GM19467 (cell line): ENCODE results near the gene HSPD1.
A peak's percentile ranks its signal among the peaks of the same experiment; 100 is the strongest.
"Not testable (repeated sequence)": the region's sequence is repeated elsewhere in the genome, so short reads cannot be mapped to it uniquely, and the experiment has no call there.

Source experiments
- ATAC-seq: cut with Tn5 transposase; IDR thresholded peaks from one replicate; pipeline ENCODE4 v1.9.1; 2021; ENCODE audit warnings: mild to moderate bottlenecking, moderate library complexity; ENCODE audit not compliant: unreplicated experiment

HSPD1 gene

DNA sequence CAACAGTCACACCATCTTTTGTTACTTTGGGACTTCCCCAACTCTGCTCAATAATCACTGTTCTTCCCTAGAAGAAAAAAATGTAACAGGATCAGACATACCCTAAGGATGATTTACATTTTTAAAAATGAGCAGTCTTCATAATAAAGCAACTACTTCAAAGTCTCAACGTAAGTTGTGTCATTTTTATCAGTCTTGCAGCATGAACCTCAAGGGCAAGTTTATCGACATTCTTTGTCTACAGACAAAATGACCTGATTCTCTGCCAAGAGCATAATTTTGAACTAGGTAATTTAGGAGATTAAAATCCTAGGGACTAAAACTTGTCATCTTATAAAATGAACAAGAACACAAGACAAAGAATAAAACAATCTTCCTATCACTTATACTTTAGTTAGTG lies 2.3 kb downstream of the HSPD1 start:
- no peak for ATAC-seq

DNA sequence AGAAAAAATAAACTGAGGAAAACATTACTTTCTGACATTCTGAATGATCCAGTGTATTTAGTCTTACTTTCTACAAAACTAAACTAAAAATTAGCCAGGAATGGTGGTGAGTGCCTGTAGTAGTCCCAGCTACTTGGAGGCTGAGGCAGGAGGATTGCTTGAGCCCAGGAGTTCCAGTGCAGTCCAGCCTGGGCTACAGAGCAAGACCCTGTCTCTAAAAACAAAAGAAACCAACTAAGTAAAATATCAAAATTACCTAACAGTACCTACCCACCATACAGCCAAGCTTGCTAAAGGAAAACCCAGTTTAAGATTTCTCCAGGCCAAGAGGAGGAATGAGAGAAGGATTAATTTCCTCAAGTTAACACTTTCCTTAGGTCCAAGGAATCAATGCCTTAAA lies 2.9 kb downstream of the HSPD1 start:
- no peak for ATAC-seq

DNA sequence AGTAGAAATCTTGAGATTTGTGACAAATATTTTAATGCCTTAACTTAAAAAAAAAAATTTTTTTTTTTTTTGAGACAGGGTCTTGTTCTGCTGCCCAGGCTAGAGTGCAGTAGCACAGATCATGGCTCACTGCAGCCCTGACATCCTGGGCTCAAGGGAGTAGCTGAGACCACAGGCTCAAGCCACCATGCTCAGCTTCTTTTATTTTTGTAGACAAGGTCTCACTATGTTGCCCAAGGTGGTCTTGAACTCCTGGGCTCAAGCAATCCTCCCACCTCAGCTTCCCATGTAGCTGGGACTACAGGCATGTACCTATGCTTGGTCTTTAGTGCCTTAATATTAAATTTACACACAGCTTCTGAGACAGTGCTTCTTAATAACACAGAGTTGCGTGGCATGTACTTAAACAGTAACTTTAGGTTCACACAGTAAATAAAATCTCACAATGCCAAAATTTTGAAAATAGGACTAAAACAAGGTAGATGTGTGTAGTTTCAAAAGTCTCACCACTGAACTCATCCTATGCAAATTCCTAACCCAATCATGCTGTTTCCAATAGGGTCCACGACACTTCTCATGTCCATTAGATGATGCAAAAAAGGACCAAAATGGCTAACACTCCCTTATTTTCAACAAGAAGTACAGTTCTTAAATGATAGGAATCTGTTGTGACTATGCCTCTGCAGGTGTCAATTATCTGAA lies 4.1 kb downstream of the HSPD1 start:
- ATAC-seq, result no peak

DNA sequence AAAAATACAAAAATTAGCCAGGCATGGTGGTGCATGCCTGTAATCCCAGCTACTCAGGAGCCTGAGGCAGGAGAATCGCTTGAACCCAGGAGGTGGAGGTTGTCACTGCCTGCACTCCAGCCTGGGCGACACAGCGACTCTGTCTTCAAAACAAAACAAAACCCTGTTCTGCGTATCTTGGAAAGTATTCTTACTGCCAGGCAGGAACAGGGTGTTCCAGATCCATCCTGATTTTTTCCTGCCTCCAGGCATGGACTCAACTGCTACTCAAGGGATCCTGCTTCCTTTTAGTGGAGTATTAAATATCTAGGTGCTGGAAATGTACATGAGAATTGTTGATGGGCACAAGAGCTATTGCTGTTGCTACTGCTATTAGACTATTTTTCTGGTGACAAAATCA lies 12.3 kb downstream of the HSPD1 start:
- ATAC-seq, result no peak

DNA sequence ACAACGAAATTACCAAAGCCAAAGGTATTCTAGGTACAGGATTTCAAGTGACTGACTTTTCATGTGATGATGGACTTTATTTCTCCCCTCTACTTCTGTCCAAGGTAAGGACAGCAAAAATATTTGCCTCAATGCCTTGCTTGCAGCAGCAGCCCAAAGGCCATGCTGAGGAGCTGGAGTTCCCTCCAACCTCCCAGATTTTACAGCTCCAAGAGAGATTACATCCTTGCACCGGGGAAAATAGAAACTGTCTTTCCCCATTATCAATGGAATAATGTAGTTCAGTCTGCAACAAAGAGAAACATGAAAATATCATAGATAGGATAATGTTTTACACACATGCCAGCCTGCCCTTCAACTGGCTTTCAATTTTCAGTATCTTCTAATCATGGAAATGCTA lies 13.5 kb downstream of the HSPD1 start:
- ATAC-seq, result no peak

DNA sequence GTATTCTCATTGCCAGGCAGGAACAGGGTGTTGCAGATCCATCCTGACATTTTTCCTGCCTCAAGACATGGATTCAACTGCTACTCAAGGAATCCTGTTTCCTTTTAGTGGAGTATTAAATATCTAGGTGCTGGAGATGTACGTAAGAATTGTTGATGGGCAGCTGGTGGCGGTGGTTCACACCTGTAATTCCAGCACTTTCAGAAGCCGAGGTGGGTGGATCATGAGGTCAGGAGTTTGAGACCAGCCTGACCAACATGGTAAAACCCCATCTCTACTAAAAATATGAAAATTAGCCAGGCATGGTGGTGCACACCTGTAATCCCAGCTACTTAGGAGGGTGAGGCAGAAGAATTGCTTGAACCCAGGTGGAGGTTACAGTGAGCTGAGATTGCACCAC lies 15.4 kb downstream of the HSPD1 start:
- ATAC-seq, result not testable (repeated sequence)

DNA sequence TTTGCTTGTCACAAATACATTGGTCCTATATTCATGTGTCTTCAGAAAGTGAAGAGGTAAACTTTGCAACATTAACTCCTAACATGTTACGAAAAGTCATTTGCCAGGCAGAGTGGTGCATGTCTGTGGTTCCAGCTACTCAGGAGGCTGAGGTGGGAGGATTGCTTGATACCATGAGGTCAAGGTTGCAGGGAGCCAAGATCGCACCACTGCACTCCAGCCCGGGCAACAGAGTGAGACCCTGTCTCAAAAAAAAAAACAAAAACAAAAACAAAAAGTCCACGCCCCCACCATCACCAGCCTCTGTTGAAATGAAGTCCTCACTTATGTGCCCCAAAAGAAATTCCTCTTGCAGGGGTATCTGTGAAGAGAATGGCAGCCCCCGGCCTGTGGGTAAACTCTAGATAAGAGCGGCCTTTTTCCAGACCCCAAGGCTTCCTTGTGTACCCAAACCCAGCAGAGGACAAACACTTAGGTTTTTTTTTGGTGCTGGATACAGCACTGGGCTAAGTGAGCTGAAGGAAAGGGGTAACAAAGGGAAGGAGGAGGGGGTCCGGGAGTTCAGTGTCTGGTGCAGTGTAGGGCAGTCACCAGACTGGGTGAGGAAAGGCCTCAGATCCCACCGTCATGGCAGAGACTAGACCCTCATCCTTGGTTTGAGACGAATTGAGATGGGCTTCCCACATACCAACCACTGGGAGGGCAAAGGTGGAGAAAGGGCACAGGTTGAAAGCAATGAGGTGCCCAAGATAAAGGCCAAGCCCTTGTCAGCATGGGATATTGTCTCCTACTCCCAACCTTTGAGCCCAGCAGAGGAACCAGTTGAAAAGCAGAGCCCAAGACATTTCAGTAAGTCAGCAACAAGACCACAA lies 19.2 kb downstream of the HSPD1 start:
- no peak for ATAC-seq

DNA sequence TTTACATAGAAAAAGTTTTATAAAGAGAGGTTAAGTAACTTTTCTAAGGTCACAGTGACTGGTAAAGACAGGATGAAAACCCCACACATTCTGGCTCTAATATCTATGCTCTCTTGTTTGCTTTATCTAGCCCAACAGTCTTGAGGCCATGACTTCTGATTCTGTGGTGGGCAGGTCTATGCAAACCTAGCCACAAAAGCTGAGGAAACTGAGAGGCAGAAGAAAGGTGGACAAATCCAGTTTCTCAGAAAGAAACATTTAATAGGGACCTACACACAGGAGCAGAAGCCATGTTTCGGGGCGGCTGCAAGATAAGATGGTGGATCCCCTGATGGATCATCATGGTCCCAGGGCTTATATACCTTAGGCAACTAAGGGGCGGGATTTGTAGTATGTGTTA lies 21.8 kb downstream of the HSPD1 start:
- no peak for ATAC-seq

DNA sequence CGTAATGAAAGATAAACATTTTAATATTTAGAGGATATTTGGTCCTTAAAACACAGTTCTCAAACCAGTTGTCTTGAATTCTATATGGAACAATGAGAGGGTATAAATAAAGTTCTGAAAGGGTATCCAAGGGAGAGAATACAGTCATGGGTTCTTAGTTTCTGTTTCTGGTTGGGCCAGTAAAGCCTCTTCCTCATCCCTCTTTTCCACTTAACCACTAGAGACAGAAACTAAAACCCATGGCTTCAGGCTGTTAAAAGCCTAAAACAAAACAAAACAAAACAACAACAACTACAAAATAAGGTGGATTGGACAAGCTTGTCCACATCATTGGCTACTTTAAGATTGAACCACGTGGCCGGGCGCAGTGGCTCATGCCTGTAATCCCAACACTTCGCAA lies 27.5 kb downstream of the HSPD1 start:
- ATAC-seq, result no peak

DNA sequence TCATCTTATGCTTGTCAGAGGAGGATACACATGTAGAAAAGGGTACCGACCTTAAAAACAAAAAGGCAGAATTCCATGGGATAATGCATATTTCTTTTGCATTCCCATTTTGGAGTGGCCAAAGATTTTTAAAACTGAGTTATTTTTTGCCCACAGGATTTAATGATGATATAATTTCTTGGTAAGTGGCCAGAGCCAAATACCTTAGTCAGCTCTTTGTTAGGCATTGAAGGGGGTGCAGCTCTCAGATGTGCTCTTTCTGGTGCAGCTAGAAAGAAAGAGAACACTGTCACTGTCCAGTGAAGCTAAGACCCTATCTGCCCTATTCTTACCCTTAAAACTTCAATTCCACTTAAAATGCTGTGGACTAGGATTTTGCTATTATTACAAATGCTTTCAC lies 35.5 kb downstream of the HSPD1 start:
- no peak for ATAC-seq

DNA sequence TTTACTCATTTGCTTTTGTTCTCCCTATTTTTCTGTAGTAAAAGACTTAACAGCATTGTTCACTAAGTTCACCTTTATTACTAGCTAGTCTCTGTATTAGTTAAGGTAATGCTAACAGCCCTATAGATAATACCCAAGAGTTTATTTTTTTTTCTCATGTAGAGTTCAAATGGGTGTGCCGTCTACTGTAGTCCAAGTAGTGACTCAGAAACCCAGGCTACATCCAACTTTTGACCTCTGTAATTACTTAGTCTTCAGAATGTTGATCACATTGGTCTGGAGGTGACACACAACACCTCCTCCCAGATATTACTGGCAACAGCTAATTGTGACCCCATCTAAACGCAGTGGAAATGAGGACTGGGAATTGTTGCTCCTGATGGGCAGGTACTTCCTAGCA lies 38.6 kb downstream of the HSPD1 start:
- ATAC-seq, result no peak

DNA sequence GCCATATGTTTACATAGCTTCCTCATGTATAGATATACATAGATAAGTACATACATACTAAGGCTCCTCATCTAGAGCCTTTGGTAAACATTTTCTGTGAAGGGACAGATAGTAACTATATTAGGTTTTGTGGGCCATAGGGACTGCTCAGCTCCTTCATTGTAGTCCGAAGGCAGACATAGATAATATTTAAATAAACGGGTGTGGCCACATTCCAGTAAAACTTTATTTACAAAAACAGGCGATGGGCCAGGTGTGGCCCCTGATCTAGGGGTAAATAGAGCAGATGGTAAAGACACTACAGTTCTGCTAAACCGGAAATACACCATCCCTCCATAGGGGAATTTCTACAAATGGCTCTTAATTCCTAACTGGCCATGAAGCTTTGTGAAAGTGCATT lies 39.0 kb downstream of the HSPD1 start:
- no peak for ATAC-seq

DNA sequence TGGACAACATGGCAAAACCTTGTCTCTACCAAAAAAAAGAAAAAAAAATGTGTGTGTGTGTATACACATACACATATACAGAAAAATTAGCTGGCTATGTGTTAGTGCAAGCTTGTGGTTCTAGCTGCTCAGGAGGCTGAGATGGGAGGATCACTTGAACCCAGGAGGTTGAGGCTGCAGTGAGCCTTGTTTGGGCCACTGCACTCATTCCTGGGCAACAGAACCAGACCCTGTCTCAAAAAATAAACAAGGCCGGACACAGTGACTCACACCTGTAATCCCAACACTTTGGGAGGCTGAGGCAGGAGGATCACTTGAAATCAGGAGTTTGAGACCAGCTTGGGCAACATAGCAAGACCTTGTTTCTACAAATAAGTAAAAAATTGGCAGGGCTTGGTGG lies 44.2 kb downstream of the HSPD1 start:
- no peak for ATAC-seq

DNA sequence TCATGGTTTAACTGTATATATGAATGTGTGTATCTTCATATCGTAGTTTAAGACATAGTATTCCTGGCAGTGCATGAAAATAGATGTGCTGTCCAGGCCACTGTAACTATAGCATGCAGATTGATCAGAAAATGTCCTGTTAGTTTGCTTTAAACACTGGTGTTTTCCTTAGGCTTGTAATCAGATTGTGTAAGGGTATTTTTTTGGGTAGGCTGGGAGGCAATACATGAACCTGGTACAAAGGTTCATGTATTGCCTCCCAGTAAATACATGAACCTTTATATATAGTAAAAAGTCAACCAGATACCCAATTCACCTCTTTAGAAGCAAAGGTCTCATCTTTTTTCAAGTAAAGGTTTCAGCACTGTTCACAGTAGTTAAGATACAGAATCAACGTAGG lies 44.7 kb downstream of the HSPD1 start:
- ATAC-seq, result no peak

DNA sequence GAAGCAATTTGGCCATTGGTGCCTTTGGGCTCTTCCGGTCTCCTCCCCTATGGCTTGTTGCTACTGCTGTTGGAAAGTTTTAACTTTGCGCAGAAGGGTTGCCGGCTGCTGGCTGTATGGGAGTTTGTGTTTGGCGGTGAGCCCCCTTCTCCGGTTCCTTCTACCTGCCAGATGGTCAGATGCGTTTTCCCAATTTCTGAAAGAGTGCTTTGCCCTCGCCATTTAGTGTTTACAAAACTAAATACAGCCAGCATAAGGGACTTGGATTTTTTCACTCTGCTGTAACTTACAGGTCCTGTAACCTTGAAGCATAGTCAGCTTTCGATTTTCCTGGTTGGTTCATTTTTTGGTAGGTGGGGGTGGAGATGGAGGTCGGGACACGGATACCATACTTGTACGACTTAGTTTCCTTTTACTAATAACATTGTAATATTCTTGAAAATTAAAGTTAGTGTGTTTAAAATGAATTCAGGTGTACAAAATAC lies 45.7 kb downstream of the HSPD1 start:
- peak; percentile 18 for ATAC-seq

DNA sequence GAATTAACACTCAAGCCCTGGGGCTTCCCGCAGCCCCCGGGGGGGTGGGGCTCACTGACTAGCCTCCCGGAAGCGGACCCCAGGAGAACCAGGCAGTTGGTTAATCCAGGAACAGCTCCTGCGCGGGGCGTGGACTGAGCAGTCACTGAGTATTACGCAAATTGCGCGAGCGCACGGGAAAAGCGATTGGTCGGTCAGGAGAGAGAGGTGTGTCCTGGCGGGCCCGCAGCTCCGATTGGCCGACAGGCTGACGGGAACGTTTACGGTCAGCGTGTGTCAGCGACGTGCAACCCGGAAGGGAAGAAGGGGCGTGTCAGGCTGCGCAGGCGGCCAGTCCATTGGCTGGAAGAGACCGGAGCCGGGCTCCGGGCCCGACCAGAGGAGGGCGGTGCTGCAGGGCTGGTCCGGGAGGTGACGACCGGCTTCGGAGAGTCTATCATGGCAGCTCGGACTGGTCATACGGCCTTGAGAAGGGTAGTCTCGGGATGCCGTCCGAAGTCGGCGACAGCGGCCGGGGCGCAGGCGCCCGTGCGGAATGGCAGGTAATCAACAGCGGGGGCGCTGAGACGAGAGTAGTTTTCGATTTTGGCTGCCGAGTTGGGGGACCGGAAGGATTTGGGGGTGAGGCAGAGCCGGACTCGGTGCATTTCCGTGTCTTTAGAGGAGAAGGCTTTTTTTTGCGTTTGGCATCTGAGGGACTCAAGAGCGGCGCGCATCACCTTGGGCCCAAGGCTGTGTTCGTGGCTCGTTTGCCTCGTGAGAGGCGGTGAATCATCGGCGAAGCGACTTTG lies 46.3 kb downstream of the HSPD1 start, which contains the start of gene COQ10B:
Gene COQ10B (plus strand): TSS at position 430 of the 791 bp plus-strand sequence. CDS start 9 bp downstream, at position 439.
- ATAC-seq, result peak; percentile 94

DNA sequence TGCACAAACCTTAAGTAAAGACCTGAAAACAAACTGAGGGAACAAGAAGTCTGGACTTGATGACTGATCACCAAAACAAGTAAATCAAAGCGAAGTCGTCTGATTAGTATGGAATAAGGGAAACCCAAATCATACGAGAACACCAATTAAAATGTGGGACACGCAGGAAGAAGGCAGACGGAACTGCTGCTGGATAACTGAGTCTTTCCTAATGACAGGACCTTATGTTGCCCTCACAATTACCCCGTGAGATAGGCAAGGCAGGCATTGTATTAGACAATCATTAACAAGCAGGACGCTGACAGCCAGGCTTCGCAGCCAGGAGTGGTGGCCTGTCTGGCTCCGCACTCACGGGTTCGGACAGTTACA lies 46.9 kb downstream of the HSPD1 start:
- no peak for ATAC-seq

DNA sequence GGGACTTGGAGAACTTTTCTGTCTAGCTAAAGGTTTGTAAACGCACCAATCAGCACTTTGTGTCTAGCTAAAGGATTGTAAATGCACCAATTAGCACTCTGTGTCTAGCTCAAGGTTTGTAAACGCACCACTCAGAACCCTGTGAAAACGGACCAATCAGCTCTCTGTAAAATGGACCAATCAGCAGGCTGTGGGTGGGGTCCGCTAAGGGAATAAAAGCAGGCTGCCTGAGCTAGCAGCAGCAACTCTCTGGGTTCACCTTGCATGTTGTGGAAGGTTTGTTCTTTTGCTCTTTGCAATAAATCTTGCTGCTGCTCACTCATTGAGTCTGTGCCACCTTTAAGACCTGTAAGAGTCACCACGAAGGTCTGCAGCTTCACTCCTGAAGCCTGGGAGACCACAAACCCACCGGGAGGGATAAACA lies 48.7 kb downstream of the HSPD1 start:
- not testable (repeated sequence) for ATAC-seq

DNA sequence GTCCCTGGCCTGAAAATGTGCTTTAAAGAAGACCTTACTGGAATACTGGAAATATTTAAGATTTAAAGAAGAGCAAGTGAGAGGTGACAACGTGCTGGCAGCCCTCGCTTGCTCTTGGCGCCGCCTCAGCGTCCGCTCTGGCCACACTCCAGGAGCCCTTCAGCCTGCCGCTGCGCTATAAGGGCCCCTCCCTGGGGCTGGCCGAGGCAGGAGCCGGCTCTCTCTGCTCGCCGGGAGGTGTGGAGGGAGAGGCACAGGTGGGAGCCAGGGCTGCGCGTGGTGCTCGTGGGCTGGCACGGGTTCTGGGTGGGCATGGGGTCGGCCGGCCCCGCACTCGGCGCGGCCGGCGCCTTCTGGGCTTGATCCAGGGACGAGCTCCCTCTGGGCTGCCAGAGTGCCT lies 49.2 kb downstream of the HSPD1 start:
- ATAC-seq, result no peak

DNA sequence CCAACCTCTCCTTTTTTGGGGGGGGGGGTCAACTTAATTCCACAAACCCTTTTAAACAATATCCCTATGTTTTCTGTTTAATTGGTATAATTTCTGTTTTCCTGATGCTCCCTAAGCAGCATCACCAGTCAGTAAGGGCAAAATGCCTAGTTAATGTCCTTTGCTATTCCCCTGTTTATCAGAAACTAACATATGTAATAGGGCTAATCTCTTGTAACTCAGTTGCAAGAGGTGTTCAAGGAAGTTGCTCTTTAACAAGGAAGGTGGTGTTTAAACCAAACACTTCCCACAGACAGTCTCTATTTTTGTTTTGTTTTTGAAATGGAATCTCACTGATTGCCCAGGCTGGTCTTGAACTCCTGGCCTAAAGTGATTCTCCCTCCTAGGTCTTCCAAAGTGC lies 52.8 kb downstream of the HSPD1 start:
- no peak for ATAC-seq

DNA sequence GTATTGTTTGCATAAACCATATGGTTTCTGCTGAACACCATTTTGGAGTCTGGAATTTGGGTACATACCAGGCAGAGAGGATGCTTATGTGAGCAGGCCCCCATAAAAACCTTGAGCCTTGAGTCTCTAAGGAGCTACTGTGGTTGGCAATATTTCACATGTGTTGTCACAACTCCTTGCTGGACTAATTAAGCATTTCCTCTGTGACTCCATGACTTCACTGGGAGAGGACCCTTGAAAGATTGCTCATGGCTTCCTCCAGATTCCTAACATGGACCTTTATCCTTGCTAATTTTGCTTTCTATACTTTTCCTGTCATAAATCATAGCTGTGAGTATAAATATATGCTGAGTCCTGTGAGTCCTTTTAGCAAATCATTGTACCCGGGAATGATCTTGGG lies 53.9 kb downstream of the HSPD1 start:
- ATAC-seq, result no peak
